GM19035 (cell line): Measurements from ENCODE around the gene CHD5.

ENCODE experiments used
- ATAC-seq: cut with Tn5 transposase; IDR thresholded peaks from one replicate; pipeline ENCODE4 v1.9.1; 2021; ENCODE audit not compliant: unreplicated experiment

CHD5 gene

GRCh38 chr1:6157132-6157527 lies 23.0 kb downstream of the CHD5 start:
- ATAC-seq, result no peak

- ATAC-seq, result no peak
Observed at GRCh38 chr1:6154525-6155319, 25.4 kb downstream of the CHD5 start.

- ATAC-seq, result no peak
Observed at GRCh38 chr1:6152882-6153281, 27.2 kb downstream of the CHD5 start.

- no peak for ATAC-seq
Observed at GRCh38 chr1:6152181-6152580, 27.9 kb downstream of the CHD5 start.

- ATAC-seq, result no peak
Observed at GRCh38 chr1:6151291-6151822, 28.8 kb downstream of the CHD5 start.

GRCh38 chr1:6150006-6150938 lies 29.8 kb downstream of the CHD5 start:
- no peak for ATAC-seq

GRCh38 chr1:6149597-6149996 lies 30.5 kb downstream of the CHD5 start:
- no peak for ATAC-seq

GRCh38 chr1:6148497-6149241 lies 31.5 kb downstream of the CHD5 start:
- no peak for ATAC-seq

- no peak for ATAC-seq
Observed at GRCh38 chr1:6145864-6146410, 34.2 kb downstream of the CHD5 start.

- no peak for ATAC-seq
Observed at GRCh38 chr1:6145396-6145750, 34.7 kb downstream of the CHD5 start.

GRCh38 chr1:6144647-6145395 lies 35.3 kb downstream of the CHD5 start:
- ATAC-seq, result no peak

- no peak for ATAC-seq
Observed at GRCh38 chr1:6144175-6144574, 35.9 kb downstream of the CHD5 start.

GRCh38 chr1:6143395-6143794 lies 36.7 kb downstream of the CHD5 start:
- no peak for ATAC-seq

GRCh38 chr1:6142734-6143133 lies 37.4 kb downstream of the CHD5 start:
- ATAC-seq, result no peak

- ATAC-seq, result no peak
Observed at GRCh38 chr1:6142036-6142621, 38.0 kb downstream of the CHD5 start.

- ATAC-seq, result no peak
Observed at GRCh38 chr1:6141592-6141991, 38.5 kb downstream of the CHD5 start.

GRCh38 chr1:6140413-6140812 lies 39.7 kb downstream of the CHD5 start:
- no peak for ATAC-seq

GRCh38 chr1:6137758-6138157 lies 42.4 kb downstream of the CHD5 start:
- ATAC-seq, result no peak

- no peak for ATAC-seq
Observed at GRCh38 chr1:6136516-6137220, 43.5 kb downstream of the CHD5 start.
